B cell (primary cell): Measurements from ENCODE around the gene HLA-DOB. TPM values are rescaled to one million over a fixed set of nuclear protein-coding genes. Genes with fewer than 3 reads are reported as not detected.

Experiments used
- ATAC-seq: fragments of 200-7000 bp; cut with Tn5 transposase; one replicate; pipeline ENCODE4 v1.10.0; 2021; ENCODE audit warnings: low read depth, mild to moderate bottlenecking, moderate number of reproducible peaks, moderate library complexity
- CTCF ChIA-PET: fragments of 350-600 bp; sonication (Branson Sonifier 250); formaldehyde crosslinking; loops from one replicate; lab custom pipeline; 2021; ENCODE audit warnings: antibody characterized with exemption, inconsistent platforms; lab: Charles Lee
- POLR2A ChIA-PET: fragments of 350-600 bp; sonication (Branson Sonifier 250); formaldehyde crosslinking; loops from one replicate; lab custom pipeline; 2021; ENCODE audit warnings: antibody characterized with exemption; lab: Charles Lee
- DNase-seq: peaks from one replicate; pipeline ENCODE4 v3.0.0; 2013
- H2AFZ ChIP-seq: 2 replicates; pipeline ENCODE4 v1.6.1; 2012; ENCODE audit warnings: mild to moderate bottlenecking, low read depth, low read length; ENCODE audit not compliant: insufficient read depth, poor library complexity, severe bottlenecking
- H3K27ac ChIP-seq, 2 donors: 1 replicate in 1 of 2; 2 replicates in 1 of 2; pipeline ENCODE4 v1.5.1; 2012 to 2013; ENCODE audit warnings: low read length in 2 of 2, mild to moderate bottlenecking in 2 of 2, moderate library complexity in 1 of 2
- H3K27me3 ChIP-seq, 4 experiments: fragments of 200-600 bp in 1 of 4; sonication (generic) in 1 of 4; replicated peaks in 1 of 4; 1 replicate in 2 of 4; 2 replicates in 2 of 4; pipeline versions ENCODE4 v1.6.1 to v1.7.0; 2013 to 2016; ENCODE audit warnings: low read length in 3 of 4, mild to moderate bottlenecking in 2 of 4, mixed read lengths in 1 of 4, moderate library complexity in 1 of 4; ENCODE audit not compliant: insufficient read depth in 4 of 4, control insufficient read depth in 3 of 4; ENCODE audit errors: control extremely low read depth in 1 of 4
- H3K36me3 ChIP-seq, 2 experiments: replicated peaks in 1 of 2; 1 replicate in 1 of 2; 2 replicates in 1 of 2; pipeline versions ENCODE4 v1.6.1 to v1.7.1; 2013; ENCODE audit warnings: low read length in 1 of 2; ENCODE audit not compliant: insufficient read depth in 2 of 2, control insufficient read depth in 1 of 2; ENCODE audit errors: control extremely low read depth in 1 of 2, extremely low read depth in 1 of 2
- H3K4me1 ChIP-seq, 2 donors: fragments of 200-600 bp in 1 of 2; sonication (generic) in 1 of 2; 1 replicate in 1 of 2; 2 replicates in 1 of 2; pipeline versions ENCODE4 v1.5.1 to v1.6.1; 2013 to 2017; ENCODE audit warnings: low read length in 2 of 2; ENCODE audit not compliant: control insufficient read depth in 2 of 2, insufficient read depth in 2 of 2
- H3K4me2 ChIP-seq: replicated peaks from 2 replicates; pipeline ENCODE3; 2012; ENCODE audit warnings: mild to moderate bottlenecking, low read depth, low read length; ENCODE audit not compliant: poor library complexity, severe bottlenecking
- H3K4me3 ChIP-seq, 5 experiments: fragments of 200-600 bp in 1 of 5; sonication (generic) in 1 of 5; 1 replicate in 3 of 5; 2 replicates in 2 of 5; pipeline versions ENCODE4 v1.5.1 to v1.7.0; 2011 to 2016; ENCODE audit warnings: low read length in 4 of 5, mild to moderate bottlenecking in 4 of 5, low read depth in 2 of 5, control low read depth in 1 of 5, moderate library complexity in 1 of 5; ENCODE audit not compliant: insufficient read depth in 1 of 5; ENCODE audit errors: control extremely low read depth in 1 of 5, extremely low read depth in 1 of 5
- H3K79me2 ChIP-seq: fragments of 200-600 bp; sonication (generic); one replicate; pipeline ENCODE4 v1.6.0; 2016; ENCODE audit warnings: low read length; ENCODE audit not compliant: control insufficient read depth, insufficient read depth
- H3K9ac ChIP-seq: fragments of 200-600 bp; sonication (generic); 2 replicates; pipeline ENCODE4 v1.6.1; 2017; ENCODE audit warnings: mild to moderate bottlenecking, low read length, moderate library complexity
- H3K9me3 ChIP-seq, 3 donors: one replicate each; pipeline versions ENCODE4 v1.6.1 to v1.7.1; 2013; ENCODE audit warnings: low read length in 2 of 3; ENCODE audit not compliant: control insufficient read depth in 2 of 3, insufficient read depth in 1 of 3; ENCODE audit errors: control extremely low read depth in 1 of 3
- H4K20me1 ChIP-seq: 2 replicates; pipeline ENCODE4 v1.6.0; 2012; ENCODE audit warnings: mild to moderate bottlenecking, low read length; ENCODE audit not compliant: insufficient read depth, control insufficient read depth, poor library complexity, severe bottlenecking
- H3K27ac Mint-ChIP-seq: one replicate; pipeline ENCODE4 v1.8.0; 2021; ENCODE audit warnings: mixed read lengths
- H3K27me3 Mint-ChIP-seq: one replicate; pipeline ENCODE4 v1.8.0; 2021; ENCODE audit warnings: mixed read lengths
- H3K4me1 Mint-ChIP-seq: one replicate; pipeline ENCODE4 v1.8.0; 2021; ENCODE audit warnings: mixed read lengths
- H3K4me3 Mint-ChIP-seq: one replicate; pipeline ENCODE4 v1.8.0; 2021; ENCODE audit warnings: mixed read lengths
- H3K9me3 Mint-ChIP-seq: one replicate; pipeline ENCODE4 v1.8.0; 2022; ENCODE audit warnings: mixed read lengths; ENCODE audit not compliant: insufficient read depth
- EZH2 ChIP-seq: IDR thresholded peaks from 2 replicates; pipeline ENCODE4 v1.6.1; 2012; ENCODE audit warnings: borderline replicate concordance, low read depth, mild to moderate bottlenecking, moderate library complexity, low read length; ENCODE audit not compliant: insufficient read depth, poor library complexity, severe bottlenecking
- WGBS: methylation state at CpG from one replicate; pipeline ENCODE4 v1.1.5; 2013; ENCODE audit warnings: missing lambda C conversion rate; ENCODE audit not compliant: insufficient coverage; 5-methylcytosine and 5-hydroxymethylcytosine counted together
- intact Hi-C: fragments of 100-400 bp; cut with micrococcal nuclease; formaldehyde crosslinking; loops from one replicate; pipeline ENCODE4 v1.10.0; 2022
- polyA plus RNA-seq: library from polyadenylated mRNA; depleted of rRNA; stranded (reverse); fragments of >200 nt; gene quantifications from 2 replicates; pipeline ENCODE4 v1.2.3, GENCODE V29; 2012
- total RNA-seq, 2 donors: library from RNA; stranded (reverse); fragments of 120-200 nt in 1 of 2; gene quantifications; 1 replicate in 1 of 2; 2 replicates in 1 of 2; pipeline versions ENCODE4 v1.2.3 to v1.2.4, GENCODE V29; 2013 to 2022
- TF ChIP-seq, protein P1 (sequence below): fragments of 200-600 bp; IDR thresholded peaks from one replicate; pipeline ENCODE4 v1.8.0; 2022; ENCODE audit warnings: antibody characterized with exemption, mild to moderate bottlenecking

HLA-DOB gene
- total and polyA plus RNA-seq, 2 donors (not counting 1 experiment from before 2014, with no cell fraction given): 109 to 231 TPM

DNA sequence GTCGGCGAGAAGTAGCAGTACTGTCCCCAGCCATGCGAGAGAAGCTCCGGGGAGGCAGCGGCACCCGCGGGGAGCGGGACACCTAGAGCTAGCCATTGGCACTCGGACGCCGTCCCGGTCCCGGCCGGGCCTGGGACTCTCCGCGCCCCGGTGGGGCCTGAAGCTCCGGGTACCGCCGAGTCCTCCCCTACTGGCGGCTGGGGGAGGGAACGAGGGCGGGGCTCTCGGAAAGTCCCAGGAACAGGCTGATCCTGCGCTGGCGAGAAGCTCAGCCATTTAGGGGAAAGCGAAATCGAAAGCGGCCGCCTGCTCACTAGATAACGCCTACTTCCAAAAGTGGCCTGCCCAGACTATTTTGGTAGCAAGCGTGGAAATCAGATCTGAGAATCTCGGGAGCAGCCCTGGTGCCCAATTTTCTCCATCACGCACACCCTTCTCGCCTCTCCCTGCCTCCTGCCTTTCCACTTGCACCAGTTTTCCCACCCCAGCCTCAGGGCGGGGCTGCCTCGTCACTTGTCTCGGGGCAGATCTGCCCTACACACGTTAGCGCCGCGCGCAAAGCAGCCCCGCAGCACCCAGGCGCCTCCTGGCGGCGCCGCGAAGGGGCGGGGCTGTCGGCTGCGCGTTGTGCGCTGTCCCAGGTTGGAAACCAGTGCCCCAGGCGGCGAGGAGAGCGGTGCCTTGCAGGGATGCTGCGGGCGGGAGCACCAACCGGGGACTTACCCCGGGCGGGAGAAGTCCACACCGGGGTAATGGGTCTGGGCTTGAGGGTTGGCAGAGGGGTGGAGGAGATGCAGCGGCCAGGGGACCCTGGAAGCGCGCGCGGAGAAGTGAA is 37.0 kb upstream of the HLA-DOB start, which contains the start of the genes PSMB9 and TAP1:
TSS of gene PSMB9 (plus strand) at position 652 of the 835 bp plus-strand sequence. CDS start at position 690, 38 bp downstream.
TSS of gene TAP1 (minus strand) at position 164 of the 835 bp plus-strand sequence. CDS start at position 96, 68 bp downstream.
- Mint-ChIP-seq H3K4me3 (peak within 1 kb of the TSS; percentile 99), H3K9me3 (no peaks in the 10 kb centered on the region), H3K4me1 (peaks cover 75% of the 10 kb centered on the region), H3K27me3 (no peaks in the 10 kb centered on the region), H3K27ac (peak within 1 kb of the TSS; percentile 100)
- peaks cover 16% of the 10 kb centered on the region for H4K20me1 ChIP-seq
- WGBS: under 1% methylated on average over 68 of the region's 68 CpGs
- peak within 1 kb of the TSS; percentile 99 for H3K9ac ChIP-seq
- ChIA-PET POLR2A (interaction anchor here (0.6 to 6.4 kb wide), 21 partner anchors 11 to 1285 kb away, joined by 3 to 282 read pairs (median 4); partner anchors contain the start of genes BRD2, HLA-DMA, HLA-DOB and HLA-DPB1), CTCF (interaction anchor here (0.6 to 8.1 kb wide), 27 partner anchors 10 to 443 kb away, joined by 3 to 359 read pairs (median 5); partner anchors contain the start of genes HLA-DMA, HLA-DOB, HLA-DPA1 and PSMB8)
- TF ChIP-seq EZH2: no peak
- TF ChIP-seq, protein P1, sequence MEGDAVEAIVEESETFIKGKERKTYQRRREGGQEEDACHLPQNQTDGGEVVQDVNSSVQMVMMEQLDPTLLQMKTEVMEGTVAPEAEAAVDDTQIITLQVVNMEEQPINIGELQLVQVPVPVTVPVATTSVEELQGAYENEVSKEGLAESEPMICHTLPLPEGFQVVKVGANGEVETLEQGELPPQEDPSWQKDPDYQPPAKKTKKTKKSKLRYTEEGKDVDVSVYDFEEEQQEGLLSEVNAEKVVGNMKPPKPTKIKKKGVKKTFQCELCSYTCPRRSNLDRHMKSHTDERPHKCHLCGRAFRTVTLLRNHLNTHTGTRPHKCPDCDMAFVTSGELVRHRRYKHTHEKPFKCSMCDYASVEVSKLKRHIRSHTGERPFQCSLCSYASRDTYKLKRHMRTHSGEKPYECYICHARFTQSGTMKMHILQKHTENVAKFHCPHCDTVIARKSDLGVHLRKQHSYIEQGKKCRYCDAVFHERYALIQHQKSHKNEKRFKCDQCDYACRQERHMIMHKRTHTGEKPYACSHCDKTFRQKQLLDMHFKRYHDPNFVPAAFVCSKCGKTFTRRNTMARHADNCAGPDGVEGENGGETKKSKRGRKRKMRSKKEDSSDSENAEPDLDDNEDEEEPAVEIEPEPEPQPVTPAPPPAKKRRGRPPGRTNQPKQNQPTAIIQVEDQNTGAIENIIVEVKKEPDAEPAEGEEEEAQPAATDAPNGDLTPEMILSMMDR: peak; percentile 81
- peak within 1 kb of the TSS; percentile 91 to 98 (median 94) for H3K4me3 ChIP-seq
- H3K9me3 ChIP-seq: no peaks in the 10 kb centered on the region
- peak within 1 kb of the TSS; percentile 82 for H3K4me2 ChIP-seq
- H2AFZ ChIP-seq: peak within 1 kb of the TSS; percentile 86
- peaks cover 21 to 63% of the 10 kb centered on the region in 2 experiments for H3K36me3 ChIP-seq
- ATAC-seq (peak; percentile 82), DNase-seq (peak; percentile 98)
- H3K79me2 ChIP-seq: peaks cover 100% of the 10 kb centered on the region
- H3K27ac ChIP-seq: peak within 1 kb of the TSS; percentile 98 to 99
- H3K27me3 ChIP-seq: no peaks in the 10 kb centered on the region
- intact Hi-C loops: loop anchor here (1.0 kb wide), 4 partner anchors 9 to 36 kb away; partner anchors contain the start of genes HLA-DOB, PSMB8 and TAP2
- peaks cover 60 to 63% of the 10 kb centered on the region in 2 donors for H3K4me1 ChIP-seq
